AG09309 (cell line): Measurements from ENCODE around the gene TUBA1A.
"Not testable (repeated sequence)": the region's sequence is repeated elsewhere in the genome, so short reads cannot be mapped to it uniquely, and the experiment has no call there.

Experiments
- DNase-seq: peaks from one replicate; pipeline ENCODE4 v3.0.0-alpha.2; 2010; ENCODE audit warnings: low read depth
- H3K4me3 ChIP-seq: 2 replicates; pipeline ENCODE4 v1.5.1; 2011; ENCODE audit warnings: mild to moderate bottlenecking, low read depth, low read length, moderate library complexity; ENCODE audit not compliant: control insufficient read depth
- TF ChIP-seq, protein P1 (sequence below): IDR thresholded peaks from 2 replicates; pipeline ENCODE4 v1.5.1; 2011; ENCODE audit warnings: mild to moderate bottlenecking, low read depth, low read length, inconsistent platforms; ENCODE audit not compliant: insufficient read depth, control insufficient read depth; ENCODE audit errors: missing control alignments

TUBA1A gene

DNA sequence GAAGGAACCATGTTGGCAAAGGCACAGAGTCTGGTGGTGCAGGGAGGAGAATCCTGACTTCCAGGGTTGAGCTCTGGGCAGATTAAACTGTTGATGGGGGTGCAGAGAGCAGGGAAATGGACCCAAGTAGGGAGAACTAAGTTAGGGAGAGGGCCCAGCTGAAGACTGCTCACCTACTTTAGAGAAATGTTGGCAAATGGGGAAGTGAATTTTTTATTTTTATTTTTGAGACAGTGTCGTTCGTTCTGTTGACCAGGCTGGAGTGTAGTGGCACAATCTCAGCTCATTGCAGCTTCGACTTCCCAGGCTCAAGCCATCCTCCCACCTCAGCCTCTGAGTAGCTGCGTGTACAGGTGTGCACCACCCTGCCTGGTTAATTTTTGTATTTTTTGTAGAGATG, 32.1 kb upstream of the TUBA1A start:
- DNase-seq = no peak
- TF ChIP-seq, protein P1, sequence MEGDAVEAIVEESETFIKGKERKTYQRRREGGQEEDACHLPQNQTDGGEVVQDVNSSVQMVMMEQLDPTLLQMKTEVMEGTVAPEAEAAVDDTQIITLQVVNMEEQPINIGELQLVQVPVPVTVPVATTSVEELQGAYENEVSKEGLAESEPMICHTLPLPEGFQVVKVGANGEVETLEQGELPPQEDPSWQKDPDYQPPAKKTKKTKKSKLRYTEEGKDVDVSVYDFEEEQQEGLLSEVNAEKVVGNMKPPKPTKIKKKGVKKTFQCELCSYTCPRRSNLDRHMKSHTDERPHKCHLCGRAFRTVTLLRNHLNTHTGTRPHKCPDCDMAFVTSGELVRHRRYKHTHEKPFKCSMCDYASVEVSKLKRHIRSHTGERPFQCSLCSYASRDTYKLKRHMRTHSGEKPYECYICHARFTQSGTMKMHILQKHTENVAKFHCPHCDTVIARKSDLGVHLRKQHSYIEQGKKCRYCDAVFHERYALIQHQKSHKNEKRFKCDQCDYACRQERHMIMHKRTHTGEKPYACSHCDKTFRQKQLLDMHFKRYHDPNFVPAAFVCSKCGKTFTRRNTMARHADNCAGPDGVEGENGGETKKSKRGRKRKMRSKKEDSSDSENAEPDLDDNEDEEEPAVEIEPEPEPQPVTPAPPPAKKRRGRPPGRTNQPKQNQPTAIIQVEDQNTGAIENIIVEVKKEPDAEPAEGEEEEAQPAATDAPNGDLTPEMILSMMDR = no peak
- H3K4me3 ChIP-seq = no peak overlapping the region

DNA sequence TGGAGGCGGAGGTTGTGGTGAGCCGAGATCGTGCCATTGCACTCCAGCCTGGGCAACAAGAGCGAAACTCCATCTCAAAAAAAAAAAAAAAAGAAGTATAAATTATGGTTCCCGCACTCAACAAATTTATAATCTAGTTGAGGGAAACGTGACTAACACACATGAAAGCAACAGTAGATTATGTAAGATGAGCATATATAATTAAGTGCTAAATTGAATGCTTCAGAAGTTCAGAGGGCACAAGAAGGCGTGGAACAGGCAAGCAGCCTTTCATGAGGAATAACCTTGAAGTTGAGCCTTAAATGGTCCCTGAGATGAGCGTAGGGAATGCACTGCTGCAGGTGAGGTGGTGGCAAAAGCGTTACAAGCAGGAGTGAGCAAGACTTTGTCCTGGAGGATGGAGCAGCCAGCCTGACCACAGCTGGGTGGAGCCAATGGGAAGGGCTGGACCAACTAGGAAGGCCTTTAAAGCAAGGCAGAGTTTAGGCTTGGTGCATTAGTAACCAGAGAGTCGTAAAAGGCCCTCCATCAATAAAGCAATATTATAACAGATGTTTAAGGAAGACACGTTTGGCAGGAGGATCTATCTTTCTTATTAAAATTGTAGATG, 30.6 kb upstream of the TUBA1A start:
- no peak for DNase-seq
- no peak overlapping the region for H3K4me3 ChIP-seq
- TF ChIP-seq, protein P1 = no peak

DNA sequence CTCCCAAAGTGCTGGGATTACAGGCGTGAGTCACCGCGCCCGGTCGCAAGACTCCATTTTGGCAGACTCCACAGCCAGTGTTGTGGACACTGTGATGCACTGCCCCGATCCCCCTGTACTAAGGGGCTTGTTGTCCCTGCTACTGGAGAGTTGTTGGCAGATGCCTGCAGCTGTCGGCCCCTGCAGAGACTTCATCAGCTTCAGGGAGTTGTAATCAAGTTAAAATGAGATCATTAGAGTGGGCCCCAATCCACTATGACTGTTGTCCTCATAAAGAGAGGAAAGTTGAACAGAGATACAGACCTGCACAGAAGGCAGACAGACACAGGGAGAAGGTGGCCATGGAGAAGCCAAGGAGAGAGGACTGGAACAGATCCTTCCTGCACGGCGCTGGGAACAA, 23.7 kb upstream of the TUBA1A start:
- DNase-seq = no peak
- TF ChIP-seq, protein P1 = no peak
- H3K4me3 ChIP-seq = no peak overlapping the region

DNA sequence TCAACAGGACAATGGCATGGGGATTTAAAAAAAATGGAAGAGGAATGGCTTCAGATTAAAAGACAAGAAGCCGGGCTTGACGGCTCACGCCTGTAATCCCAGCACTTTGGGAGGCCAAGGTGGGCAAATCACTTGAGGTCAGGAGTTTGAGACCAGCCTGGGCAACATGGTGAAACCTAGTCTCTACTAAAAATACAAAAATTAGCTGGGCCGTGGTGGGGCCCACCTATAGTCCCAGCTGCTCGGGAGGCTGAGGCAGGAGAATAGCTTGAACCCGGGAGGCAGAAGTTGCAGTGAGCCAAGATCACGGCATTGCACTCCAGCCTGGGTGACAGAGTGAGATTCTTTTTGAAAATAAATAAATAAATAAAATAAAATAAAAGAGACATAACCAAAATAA, 21.8 kb upstream of the TUBA1A start:
- not testable (repeated sequence) for H3K4me3 ChIP-seq, DNase-seq

DNA sequence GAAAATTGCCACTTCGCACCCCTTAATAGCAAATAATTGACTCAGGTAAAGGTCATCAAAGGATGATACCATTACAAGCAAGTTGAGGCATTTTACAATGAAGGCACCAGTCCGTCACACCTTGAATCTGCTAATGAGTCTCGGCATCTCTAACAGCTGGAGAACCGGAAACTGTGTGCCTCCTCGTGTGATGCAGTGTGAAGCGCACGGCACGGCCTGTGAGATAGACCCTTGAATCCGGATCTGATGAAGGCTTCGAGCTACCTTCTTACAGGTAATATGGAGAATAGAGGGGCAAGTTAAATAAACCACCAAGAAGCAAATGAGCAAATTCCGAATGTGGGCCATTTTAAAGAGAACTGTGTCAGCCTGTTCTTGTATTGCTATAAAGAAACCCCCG, 19.8 kb upstream of the TUBA1A start:
- TF ChIP-seq, protein P1 = no peak
- no peak for DNase-seq
- H3K4me3 ChIP-seq = no peak overlapping the region

DNA sequence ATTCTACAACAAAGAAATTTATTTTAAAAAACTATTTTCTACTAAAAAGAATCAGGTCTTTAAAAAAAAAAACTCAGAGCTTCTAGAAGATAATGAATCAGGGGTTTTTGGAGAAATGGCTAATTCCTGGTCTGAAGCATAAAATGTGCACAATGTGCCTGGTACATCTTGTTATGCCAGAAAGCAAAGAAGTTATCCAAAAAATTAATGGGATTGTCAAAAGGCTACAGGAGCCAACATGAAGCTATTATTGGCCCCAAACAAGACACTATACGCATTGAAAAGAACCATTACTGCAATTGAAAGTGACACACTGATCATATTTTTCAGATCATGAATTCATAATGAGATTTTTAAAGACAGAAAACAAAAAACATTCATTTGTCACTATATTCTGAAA, 19.3 kb upstream of the TUBA1A start:
- no peak overlapping the region for H3K4me3 ChIP-seq

DNA sequence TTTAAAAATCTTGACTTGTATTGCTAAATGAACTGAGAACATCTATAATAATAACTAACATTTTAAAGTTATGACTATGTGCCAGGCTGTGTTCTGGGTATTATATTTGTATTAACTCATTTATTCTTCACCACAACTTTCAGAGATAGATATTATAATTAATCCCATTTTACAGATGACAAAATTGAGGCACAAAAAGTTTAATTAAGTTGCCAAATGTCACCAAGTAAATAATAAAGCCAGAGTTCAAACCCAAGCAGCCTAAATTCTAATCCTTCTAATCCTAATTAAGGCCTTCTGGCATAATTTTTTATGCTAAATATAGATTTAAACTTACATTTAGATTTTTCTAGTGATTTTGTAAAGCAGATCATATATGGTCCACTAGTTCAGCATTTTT, 17.5 kb upstream of the TUBA1A start:
- no peak for DNase-seq
- H3K4me3 ChIP-seq = no peak overlapping the region
- TF ChIP-seq, protein P1 = no peak

More for the DNA sequence above, 19.3 kb upstream of the TUBA1A start:
- TF ChIP-seq, protein P1 = no peak
- DNase-seq = no peak
